Femur (tissue), 1 donor: Measurements from ENCODE around the gene ANKRD22.

Experiments used
- DNase-seq: peaks from one replicate; pipeline ENCODE4 v3.0.0-alpha.2; 2017

Gene ANKRD22

GRCh38 chr10:88835096-88835909 is 16.3 kb downstream of the ANKRD22 start:
- peak; percentile 89 for DNase-seq

- no peak for DNase-seq
These were observed 17.9 kb downstream of the ANKRD22 start for GRCh38 chr10:88833723-88834122.

GRCh38 chr10:88833156-88833555 is 18.5 kb downstream of the ANKRD22 start:
- DNase-seq = no peak

- no peak for DNase-seq
These were observed 19.3 kb downstream of the ANKRD22 start for GRCh38 chr10:88832376-88832775.

- no peak for DNase-seq
These were observed 19.9 kb downstream of the ANKRD22 start for GRCh38 chr10:88831709-88832108.

- DNase-seq = no peak
These were observed 20.9 kb downstream of the ANKRD22 start for GRCh38 chr10:88830643-88831268.

- DNase-seq = no peak
These were observed 23.3 kb downstream of the ANKRD22 start for GRCh38 chr10:88828310-88828709.

- no peak for DNase-seq
These were observed 24.0 kb downstream of the ANKRD22 start for GRCh38 chr10:88827671-88828070.

- DNase-seq = no peak
These were observed 25.3 kb downstream of the ANKRD22 start for GRCh38 chr10:88826388-88826787.

- DNase-seq = no peak
These were observed 30.8 kb downstream of the ANKRD22 start for GRCh38 chr10:88820748-88821401.

- DNase-seq = no peak
These were observed 32.4 kb downstream of the ANKRD22 start for GRCh38 chr10:88819290-88819689.

- DNase-seq = no peak
These were observed 38.4 kb downstream of the ANKRD22 start for GRCh38 chr10:88813200-88813599.

- DNase-seq = no peak
These were observed 41.3 kb downstream of the ANKRD22 start for GRCh38 chr10:88810196-88810961.

GRCh38 chr10:88809621-88810020 is 42.0 kb downstream of the ANKRD22 start:
- DNase-seq = no peak

GRCh38 chr10:88805924-88806323 is 45.7 kb downstream of the ANKRD22 start:
- DNase-seq = no peak

GRCh38 chr10:88805361-88805760 is 46.3 kb downstream of the ANKRD22 start:
- DNase-seq = no peak

GRCh38 chr10:88804083-88804812 is 47.4 kb downstream of the ANKRD22 start:
- DNase-seq = no peak

GRCh38 chr10:88803641-88804040 is 48.0 kb downstream of the ANKRD22 start:
- DNase-seq = no peak

GRCh38 chr10:88802523-88803285 is 48.9 kb downstream of the ANKRD22 start, which contains the start of gene LIPM:
LIPM (plus strand) TSS chr10:88802730; CDS start chr10:88802897, 167 bp downstream.
- DNase-seq = no peak

GRCh38 chr10:88800152-88801125 is 51.2 kb downstream of the ANKRD22 start:
- DNase-seq = no peak
